HG02642 (cell line): ENCODE results near the gene KCNK13.
"Not testable (repeated sequence)": the region's sequence is repeated elsewhere in the genome, so short reads cannot be mapped to it uniquely, and the experiment has no call there.

Experiments used
- ATAC-seq: cut with Tn5 transposase; IDR thresholded peaks from one replicate; pipeline ENCODE4 v1.9.1; 2021; ENCODE audit warnings: mild to moderate bottlenecking; ENCODE audit not compliant: unreplicated experiment, poor library complexity

Gene KCNK13

GRCh38 chr14:90060312-90060964 lies 1.4 kb upstream of the KCNK13 start:
- ATAC-seq, result peak; percentile 76

- ATAC-seq, result peak; percentile 27
These were observed 669 bp upstream of the KCNK13 start for GRCh38 chr14:90060965-90061684.

GRCh38 chr14:90062127-90062794 lies 467 bp downstream of the KCNK13 start:
- no peak for ATAC-seq

- no peak for ATAC-seq
These were observed 1.2 kb downstream of the KCNK13 start for GRCh38 chr14:90062822-90063539.

- ATAC-seq, result no peak
These were observed 10.6 kb downstream of the KCNK13 start for GRCh38 chr14:90072350-90072749.

- no peak for ATAC-seq
These were observed 17.8 kb downstream of the KCNK13 start for GRCh38 chr14:90079576-90079975.

GRCh38 chr14:90087433-90087832 lies 25.6 kb downstream of the KCNK13 start:
- no peak for ATAC-seq

GRCh38 chr14:90088176-90088575 lies 26.4 kb downstream of the KCNK13 start:
- no peak for ATAC-seq

GRCh38 chr14:90089486-90089885 lies 27.7 kb downstream of the KCNK13 start:
- not testable (repeated sequence) for ATAC-seq

- no peak for ATAC-seq
These were observed 29.6 kb downstream of the KCNK13 start for GRCh38 chr14:90091393-90091792.

- ATAC-seq, result no peak
These were observed 32.3 kb downstream of the KCNK13 start for GRCh38 chr14:90093942-90094595.

- no peak for ATAC-seq
These were observed 33.3 kb downstream of the KCNK13 start for GRCh38 chr14:90095096-90095495.

- no peak for ATAC-seq
These were observed 34.8 kb downstream of the KCNK13 start for GRCh38 chr14:90096566-90096965.

GRCh38 chr14:90103808-90104207 lies 42.0 kb downstream of the KCNK13 start:
- ATAC-seq, result no peak

- no peak for ATAC-seq
These were observed 44.0 kb downstream of the KCNK13 start for GRCh38 chr14:90105756-90106155.

GRCh38 chr14:90107789-90108188 lies 46.0 kb downstream of the KCNK13 start:
- no peak for ATAC-seq

- no peak for ATAC-seq
These were observed 48.1 kb downstream of the KCNK13 start for GRCh38 chr14:90109858-90110257.

GRCh38 chr14:90111895-90112534 lies 50.2 kb downstream of the KCNK13 start:
- no peak for ATAC-seq

- ATAC-seq, result no peak
These were observed 52.8 kb downstream of the KCNK13 start for GRCh38 chr14:90114554-90114953.

- no peak for ATAC-seq
These were observed 54.0 kb downstream of the KCNK13 start for GRCh38 chr14:90115780-90116179.
